Vagina (tissue), 2 donors: Measurements from ENCODE around the gene RNASEL.

Experiments
- CTCF ChIP-seq, 3 experiments: fragments of 450-650 bp in 2 of 3; fragments of 200-600 bp in 1 of 3; sonication (generic) in 1 of 3; IDR thresholded peaks; one replicate each; pipeline ENCODE4 v1.5.1; 2017 to 2019; ENCODE audit warnings: antibody characterized with exemption in 3 of 3, mild to moderate bottlenecking in 2 of 3, moderate library complexity in 2 of 3
- POLR2A ChIP-seq, 2 donors: fragments of 450-650 bp; IDR thresholded peaks; one replicate each; pipeline ENCODE4 v1.6.1; 2017; ENCODE audit warnings: antibody characterized with exemption in 2 of 2, mild to moderate bottlenecking in 2 of 2, moderate library complexity in 2 of 2
- POLR2AphosphoS5 ChIP-seq, 2 donors: sonication (generic); formaldehyde crosslinking; IDR thresholded peaks; one replicate each; pipeline ENCODE4 v1.9.0; 2017; ENCODE audit warnings: antibody characterized with exemption in 2 of 2, mild to moderate bottlenecking in 2 of 2, low read depth in 1 of 2; ENCODE audit not compliant: insufficient read depth in 1 of 2

- TF ChIP-seq CTCF (IDR thresholded peaks at IDR 0.05) (no peak), POLR2A (IDR thresholded peaks at IDR 0.05) (no peak), POLR2AphosphoS5 (IDR thresholded peaks at IDR 0.05; ENCODE audit: insufficient read depth in 1 of 2, low read depth in 1 of 2) (no peak)
Observed at GRCh38 chr1:182631053-182631677, 42.1 kb upstream of the RNASEL start.
